HG02870 (cell line): ENCODE measurements around the gene TNIP1.

Experiments
- ATAC-seq: cut with Tn5 transposase; IDR thresholded peaks from one replicate; pipeline ENCODE4 v1.9.1; 2021; ENCODE audit warnings: mild to moderate bottlenecking, moderate library complexity; ENCODE audit not compliant: unreplicated experiment

The TNIP1 gene

GRCh38 chr5:151106509-151106908 is 25.7 kb upstream of the TNIP1 start:
- ATAC-seq, result no peak

DNA sequence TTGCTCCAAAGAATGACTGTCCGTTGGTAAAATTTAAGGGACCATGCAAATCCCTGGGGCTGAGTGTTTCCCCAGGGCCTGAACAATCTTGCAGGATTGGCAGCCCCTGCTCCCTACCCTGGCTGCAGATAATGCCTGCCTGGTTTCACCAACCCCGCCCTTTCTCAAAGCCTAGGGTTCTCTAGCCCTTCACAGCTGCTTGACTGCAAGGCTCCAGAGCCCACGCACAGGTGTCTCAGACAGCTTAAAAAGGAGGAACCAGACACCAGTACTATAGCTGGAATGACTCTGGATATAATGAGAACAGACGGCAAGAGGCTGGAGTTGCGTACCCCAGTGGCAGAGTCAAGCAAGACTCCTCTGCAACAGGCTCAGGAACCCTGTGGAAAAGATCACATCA is 25.2 kb upstream of the TNIP1 start:
- no peak for ATAC-seq

DNA sequence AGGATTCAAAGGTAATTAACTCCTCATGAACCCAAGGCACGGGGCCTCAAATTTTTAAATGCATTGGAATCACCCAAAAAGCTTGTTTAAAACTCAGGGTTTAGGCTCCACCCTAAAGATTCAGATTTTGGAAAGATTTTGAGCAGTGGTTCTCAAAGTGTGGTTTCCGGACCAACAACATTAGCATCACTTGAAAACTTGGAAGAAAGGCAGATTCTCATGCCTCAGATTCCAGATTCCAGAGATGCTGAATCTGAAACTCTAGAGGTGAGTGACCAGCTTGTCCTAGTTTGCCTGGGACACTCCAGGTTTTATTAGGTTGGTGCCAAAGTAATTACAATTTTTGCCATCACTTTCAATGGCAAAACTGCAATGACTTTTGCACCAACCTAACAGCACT is 24.7 kb upstream of the TNIP1 start:
- no peak for ATAC-seq

DNA sequence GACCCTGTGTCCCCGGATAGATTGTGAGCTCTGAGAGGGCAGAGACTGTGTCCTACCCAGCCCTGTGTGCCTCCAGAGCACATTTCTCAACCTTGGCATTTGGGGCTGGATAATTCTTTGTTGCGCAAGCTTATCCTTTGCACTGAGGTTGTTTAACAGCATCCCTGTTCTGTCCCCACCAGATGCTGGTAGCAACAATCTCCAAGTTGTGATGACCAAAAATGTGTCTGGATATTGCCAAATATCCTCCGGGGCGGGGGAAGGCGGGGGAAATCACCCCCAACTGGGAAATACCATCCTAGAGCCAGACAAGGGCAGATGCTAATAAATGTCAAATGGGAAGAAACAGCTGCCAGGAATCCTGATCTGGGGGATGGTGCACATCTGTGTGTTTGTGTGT is 24.0 kb upstream of the TNIP1 start:
- ATAC-seq, result no peak

DNA sequence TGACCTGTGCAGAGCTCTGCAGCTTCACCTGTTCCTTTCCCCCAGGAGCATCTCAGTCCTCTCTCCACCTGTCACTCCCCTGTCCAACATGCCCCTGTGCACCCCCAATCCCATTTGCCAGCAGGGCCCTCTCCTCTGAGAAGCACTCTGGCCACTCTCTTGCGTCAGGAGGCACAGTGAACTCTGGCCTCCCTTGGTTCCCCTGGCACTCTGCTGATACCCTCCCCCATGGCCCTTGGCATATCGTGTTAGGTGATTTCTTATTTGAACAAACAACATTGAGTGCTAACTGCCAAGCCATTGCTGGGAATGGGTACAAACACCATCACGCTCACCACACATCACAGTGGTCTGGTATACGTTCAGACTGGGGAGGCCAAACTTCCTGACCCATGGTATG is 20.9 kb upstream of the TNIP1 start:
- no peak for ATAC-seq

DNA sequence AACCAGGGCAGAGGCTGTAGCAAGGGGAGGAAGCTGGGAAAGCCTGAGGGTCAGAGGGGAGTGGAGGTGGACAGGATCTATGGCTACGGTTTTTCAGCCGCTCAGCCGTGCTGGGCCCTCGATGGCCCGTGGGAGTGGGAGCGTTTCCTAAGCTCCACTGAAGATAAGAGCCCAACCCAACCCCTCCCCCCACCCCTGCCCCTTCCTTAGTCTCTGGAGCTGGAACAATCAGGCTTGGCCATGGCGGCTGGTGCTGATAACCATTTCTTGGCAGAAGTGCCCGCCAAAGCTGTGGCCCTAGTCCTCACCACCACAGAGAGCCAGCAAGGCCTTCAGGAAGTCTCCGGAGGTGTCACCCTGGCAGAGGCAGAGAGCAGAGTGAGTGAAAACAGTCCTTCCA is 20.3 kb upstream of the TNIP1 start:
- ATAC-seq, result no peak

DNA sequence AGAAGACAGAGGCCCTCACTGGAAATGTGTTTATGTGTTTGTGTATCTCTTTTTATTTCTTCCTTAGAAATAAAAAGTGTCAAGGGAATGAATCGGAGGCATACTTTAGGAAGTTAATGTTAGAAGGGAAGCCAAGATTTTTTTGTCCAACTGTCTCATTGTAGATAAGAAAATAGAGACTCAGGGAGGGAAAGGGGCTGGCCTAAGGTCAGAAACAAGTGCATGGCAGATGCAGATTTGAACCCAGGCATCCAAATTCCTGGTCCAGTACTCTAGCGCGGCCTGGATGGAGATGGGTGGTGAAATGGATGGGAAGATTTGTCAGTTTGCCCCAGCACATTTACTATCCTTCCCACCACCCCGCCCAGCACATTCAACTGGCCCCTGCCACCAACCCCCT is 19.8 kb upstream of the TNIP1 start:
- ATAC-seq, result no peak

GRCh38 chr5:151098768-151099121 is 17.9 kb upstream of the TNIP1 start:
- no peak for ATAC-seq

DNA sequence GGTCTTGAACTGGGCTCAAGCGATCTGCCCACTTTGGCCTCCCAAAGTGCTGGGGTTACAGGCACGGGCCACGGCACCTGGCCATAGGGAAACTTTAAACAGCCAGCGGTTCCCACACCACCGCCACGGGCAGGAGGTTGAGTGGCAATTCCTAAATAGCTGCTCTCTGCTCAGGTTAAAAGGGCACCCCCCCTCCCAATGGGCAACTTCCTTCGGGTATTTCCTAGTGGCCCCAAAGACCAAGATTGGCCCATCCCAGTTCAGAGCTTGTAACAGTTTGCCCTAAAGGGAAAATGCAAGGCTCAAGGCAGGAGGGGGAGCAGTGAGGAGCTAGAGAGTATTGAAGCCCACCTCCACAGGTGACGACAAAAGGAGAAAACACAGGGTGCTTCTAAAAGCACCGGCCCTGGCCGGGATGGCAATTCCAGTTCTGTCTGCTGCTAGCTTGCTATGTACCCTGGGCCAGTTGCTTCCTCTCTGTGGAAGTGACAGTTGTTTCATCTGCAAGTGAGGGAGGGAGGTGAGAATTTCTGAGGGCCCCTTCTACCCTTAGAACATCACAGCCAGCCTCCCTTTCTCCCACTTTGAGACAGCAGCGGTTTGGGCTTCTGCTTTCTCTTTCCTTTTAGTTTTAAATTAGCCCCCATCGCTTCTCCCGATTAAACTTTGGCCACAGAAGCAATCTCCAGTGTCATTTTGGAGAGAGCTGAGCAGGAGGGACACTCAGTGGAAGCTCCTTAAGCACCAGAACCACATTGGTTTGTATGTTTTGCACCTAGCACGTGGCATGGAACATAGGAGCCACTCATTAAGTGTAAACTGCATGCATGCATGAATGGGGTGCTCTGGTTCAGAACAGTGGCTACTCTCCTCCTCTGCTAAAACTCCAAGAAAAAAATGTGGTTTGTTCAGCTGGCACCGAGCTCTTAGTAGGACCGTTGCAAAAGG is 17.3 kb upstream of the TNIP1 start:
- peak; percentile 42 for ATAC-seq

- no peak for ATAC-seq
These were observed 16.2 kb upstream of the TNIP1 start for GRCh38 chr5:151097061-151097460.

DNA sequence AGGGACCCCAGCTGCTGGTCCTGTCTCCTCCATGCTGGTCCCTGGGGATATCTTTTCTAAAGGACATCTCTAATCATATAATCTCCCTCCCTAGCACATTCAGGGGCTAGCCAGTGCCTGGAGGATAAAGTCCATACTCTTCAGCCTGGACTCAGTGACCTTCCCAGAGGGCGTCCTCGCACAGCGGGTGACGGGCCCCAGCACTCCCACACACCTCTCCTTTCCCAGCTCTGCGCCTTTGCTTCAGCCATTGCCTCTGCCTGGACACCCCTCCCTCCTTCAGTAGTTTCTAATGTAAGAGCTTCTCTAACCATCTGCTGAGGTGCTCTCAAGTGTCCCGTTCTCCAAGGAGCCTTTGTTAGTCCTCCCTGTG is 15.2 kb upstream of the TNIP1 start:
- ATAC-seq, result no peak

DNA sequence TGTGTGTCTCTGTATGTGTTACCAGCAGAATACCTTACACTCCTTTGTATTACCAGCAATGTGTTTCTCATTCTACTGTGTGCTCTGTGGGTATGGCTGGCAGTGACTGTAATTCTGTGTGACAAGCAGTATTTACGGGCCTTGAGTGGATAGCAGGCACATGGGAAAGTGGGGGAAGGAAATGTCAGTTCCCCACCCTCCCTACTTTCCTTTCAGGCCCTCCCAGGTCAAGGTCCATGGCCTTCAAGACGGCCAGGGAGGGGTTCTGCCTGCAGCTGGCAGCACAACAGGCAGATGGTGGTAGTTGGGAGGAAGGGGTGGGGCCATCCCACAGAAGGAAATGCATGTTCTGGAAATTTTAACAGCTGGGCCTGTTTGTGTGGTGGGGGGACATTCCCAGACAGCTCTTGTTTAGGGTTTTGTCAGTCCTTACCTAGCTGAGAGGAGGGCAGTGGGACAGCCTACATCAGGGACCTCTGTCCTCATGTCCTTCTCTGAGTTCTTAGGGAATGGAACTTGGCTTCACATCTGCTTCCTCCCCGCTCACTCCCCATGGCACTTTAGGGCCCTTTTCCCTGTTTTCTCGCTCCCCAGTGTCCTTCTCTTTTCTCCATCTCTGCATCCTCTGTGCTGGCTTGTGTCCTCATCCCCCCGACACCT is 14.6 kb upstream of the TNIP1 start:
- no peak for ATAC-seq

- no peak for ATAC-seq
These were observed 14.0 kb upstream of the TNIP1 start for GRCh38 chr5:151094852-151095245.

GRCh38 chr5:151094030-151094851 is 13.4 kb upstream of the TNIP1 start:
- ATAC-seq, result peak; percentile 76

DNA sequence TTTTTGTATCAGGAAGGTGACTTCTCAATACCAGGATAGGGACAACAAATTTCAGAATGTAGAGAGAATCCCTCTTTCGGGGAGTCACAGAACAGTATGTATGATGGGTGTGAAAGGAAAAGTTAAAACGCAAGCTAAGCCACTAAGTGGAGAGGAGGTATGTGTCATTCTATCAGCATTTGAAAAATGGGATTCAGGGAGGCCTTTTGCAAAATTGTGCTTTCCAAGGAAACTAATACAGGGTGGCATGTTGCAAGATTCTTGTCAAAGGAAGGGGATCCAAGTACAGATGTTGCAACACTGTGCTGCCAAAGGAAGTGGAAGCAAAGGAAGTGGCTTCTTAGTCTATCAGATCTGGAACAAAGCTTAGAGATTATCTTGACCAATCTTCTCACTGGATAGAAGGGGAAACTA is 12.6 kb upstream of the TNIP1 start:
- peak; percentile 19 for ATAC-seq

DNA sequence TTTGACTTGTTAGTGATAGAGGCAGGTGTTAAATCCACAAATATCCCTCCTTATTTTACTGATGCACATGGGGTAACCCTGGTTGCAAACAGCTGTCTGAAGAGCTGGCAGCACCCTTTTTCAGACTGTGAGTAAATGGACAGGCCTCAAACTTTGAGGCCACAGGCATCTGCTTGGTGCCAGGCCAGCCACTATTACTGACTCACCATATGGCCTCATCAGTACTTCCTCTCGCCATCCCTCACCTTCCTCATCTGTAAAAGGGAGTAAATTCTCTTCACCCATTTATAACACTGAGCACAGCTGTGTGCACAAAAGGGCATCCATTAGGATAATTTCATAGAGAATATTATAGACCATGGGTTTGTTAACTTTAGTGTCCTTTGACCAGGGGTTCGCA is 11.9 kb upstream of the TNIP1 start:
- ATAC-seq, result no peak

DNA sequence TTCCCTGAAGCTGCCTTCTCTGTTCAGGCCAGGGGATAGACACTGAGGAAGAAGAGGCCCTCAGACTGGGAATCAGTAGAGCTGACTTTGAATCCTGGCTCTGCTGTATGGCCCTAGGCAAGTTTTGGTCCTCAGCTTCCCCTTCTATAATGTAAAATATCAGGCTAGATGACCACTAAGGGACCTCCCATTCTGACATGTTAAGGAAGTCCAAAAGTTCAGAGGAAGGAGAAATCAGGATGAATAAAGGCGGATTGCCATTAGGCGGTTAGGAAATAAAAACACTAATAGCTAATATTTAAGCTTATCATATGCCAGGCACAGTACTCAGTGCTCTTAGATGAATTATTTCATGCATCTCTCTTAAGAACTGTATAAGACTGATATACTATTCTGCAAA is 8.9 kb upstream of the TNIP1 start:
- ATAC-seq, result no peak

- ATAC-seq, result no peak
These were observed 8.2 kb upstream of the TNIP1 start for GRCh38 chr5:151088986-151089385.

DNA sequence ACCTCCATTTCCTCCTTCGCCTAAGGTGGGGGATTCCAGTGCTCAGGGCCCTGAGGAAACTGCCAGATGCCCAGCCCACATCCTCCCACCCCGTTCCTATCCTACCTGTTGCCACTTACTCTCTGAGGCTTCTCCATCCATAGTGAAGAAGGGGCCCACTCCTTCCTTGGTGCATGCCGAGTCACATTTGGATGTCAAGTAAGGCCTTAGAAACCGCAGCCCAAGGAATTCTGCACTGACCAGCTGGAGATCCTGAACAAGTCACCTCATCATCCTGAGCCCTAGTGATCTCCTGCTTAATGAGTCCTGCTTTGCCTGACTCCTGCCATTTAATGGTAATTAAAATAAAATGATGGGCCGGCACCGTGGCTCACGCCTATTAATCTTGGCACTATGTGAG is 6.7 kb upstream of the TNIP1 start:
- no peak for ATAC-seq

DNA sequence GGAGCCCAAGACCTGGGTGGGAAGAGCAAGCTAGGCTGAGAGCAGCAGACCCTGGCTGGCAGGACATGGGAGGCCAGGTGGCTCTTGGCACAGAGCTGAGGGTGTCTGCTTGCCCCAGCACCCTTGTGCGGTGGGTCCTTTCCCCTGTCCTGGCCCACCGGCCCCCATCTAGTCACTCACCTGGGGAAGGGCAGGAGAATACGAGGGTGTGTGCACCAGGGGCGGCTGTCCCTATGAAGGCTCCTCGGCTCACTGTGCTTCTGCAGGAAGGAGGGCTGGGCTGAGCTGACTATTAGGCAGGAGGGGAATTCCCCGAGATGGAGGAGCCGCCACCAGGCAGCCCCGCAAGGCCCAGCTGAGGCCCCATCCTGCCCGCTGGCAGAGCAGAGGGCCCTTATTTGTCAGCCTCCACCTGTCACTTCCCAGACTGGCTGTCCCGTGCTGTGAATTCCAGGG is 6.1 kb upstream of the TNIP1 start:
- peak; percentile 76 for ATAC-seq

DNA sequence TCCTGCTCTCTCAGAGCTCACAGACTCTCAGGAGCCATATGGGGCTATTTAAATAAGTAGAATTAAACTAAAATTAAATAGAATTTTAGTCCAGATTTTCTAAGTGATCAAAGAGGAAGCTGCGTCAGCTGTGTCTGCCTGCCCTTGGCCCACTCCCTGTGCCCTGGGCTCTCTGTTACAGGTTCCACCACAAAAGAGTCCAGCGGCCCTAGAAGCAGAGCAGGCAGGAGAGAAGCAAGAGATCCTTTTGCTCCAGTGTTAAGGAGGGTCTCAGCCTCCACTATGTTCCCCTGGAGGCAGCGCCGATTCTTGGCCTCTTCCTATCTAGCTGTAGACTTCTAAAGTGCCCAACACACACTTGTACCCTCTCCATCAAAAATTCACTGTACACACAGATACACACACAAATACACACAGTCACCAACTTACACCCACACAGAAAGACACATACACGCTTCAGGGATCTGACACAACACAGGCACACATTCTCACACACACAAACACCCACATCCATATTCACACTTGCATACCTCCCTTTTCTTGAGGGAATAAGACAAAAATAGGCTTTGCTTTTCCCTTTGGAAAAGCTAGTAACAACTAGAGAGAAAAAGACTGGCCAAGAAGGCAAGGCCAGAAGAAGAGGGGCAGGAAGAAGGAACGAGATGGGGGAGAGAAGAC is 5.5 kb upstream of the TNIP1 start:
- ATAC-seq, result no peak
